ENCODE measurements around the gene GNAQ. TPM values are rescaled to one million over a fixed set of nuclear protein-coding genes. Genes with fewer than 3 reads are reported as not detected.

Gene GNAQ
- total and polyA plus RNA-seq, 4 experiments from 2014 or later: 6.9 to 57.2 (median 34.5) TPM

DNA sequence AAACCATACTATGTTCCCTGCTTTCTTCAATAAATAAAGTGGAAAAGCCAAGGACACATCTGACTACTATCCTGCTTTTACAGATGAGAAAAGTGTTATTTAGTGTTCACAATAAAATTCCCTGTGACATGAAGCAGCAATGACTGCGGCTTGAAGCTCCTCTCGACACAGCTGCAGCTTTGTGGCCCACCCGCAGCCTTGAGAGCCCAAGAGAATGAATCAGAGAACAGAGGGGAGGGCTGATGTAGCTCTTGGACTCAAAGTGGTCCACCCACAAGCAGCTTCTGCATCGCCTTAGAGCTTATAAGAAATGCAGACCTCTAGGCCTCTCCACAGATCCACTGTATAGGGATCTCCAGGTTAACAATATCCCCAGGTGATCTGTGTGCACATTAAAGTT lies 202.2 kb downstream of the GNAQ start:
- no peaks in the 10 kb centered on the region for H3K36me3 ChIP-seq (ENCODE audit: insufficient read depth, low read length)
- H3K27me3 Mint-ChIP-seq: no peaks in the 10 kb centered on the region
- H3K9me3 ChIP-seq (ENCODE audit: control insufficient read depth in 1 of 2, low read length in 2 of 2): no peaks in the 10 kb centered on the region
- no peak overlapping the region for H3K4me3 ChIP-seq (ENCODE audit: low read length in 2 of 2)
- H3K4me1 Mint-ChIP-seq: peaks cover 26 to 51% (median 40%) of the 10 kb centered on the region in 4 donors
- no peak overlapping the region for H3K27ac ChIP-seq (ENCODE audit: low read depth, low read length)
- intact Hi-C loops (cut with micrococcal nuclease): no loop called here
- no peak overlapping the region for H3K4me3 Mint-ChIP-seq
- CTCF ChIA-PET (ENCODE audit: partially characterized antibody): interaction anchor here (0.8 to 1.7 kb wide), 3 partner anchors 9 to 19 kb away, joined by 4 read pairs; no protein-coding TSS in a partner anchor
- H3K27ac Mint-ChIP-seq: no peak overlapping the region
- H3K27me3 ChIP-seq (ENCODE audit: insufficient read depth, low read length): no peaks in the 10 kb centered on the region
- H3K36me3 Mint-ChIP-seq: peaks cover 6 to 7% of the 10 kb centered on the region in 2 donors
- POLR2A ChIA-PET (ENCODE audit: partially characterized antibody): no interaction called here
- H3K4me1 ChIP-seq (ENCODE audit: insufficient read depth, low read length): peaks cover 22% of the 10 kb centered on the region
- no peak for DNase-seq
- H3K9me3 Mint-ChIP-seq: no peaks in the 10 kb centered on the region

DNA sequence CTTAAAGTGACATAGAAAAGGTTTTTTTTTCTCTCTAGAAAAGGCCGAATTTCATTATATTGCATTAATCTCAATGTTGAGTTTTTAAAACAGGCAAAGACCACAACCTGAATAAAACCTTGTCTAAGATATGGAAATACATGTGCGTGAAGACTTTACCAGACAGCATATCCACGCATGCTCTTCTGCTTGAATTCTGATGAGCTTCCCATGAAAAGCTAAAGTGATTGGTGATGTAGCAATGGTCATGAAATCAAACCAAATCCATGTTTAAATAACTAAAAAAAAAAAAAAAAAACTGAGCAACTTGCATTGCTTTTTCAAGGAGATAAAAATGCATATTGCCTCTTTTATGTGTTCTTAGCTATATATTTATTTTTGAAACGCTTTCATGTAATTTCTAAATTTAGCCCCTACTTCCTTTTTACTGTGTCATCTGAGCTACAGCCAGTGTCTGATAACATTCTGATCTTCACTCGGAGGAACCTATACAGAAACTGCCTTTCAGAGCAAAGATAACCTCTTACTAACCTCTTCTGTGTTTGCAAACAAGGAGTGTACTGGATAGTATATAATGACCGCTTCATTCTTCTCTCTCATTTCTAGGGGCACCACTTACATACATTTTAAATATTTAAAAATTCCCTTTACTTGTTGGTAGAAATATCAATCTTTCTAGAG lies 204.4 kb downstream of the GNAQ start:
- H3K4me1 ChIP-seq (ENCODE audit: insufficient read depth, low read length): peaks cover 22% of the 10 kb centered on the region
- Mint-ChIP-seq H3K4me1 (peaks cover 28 to 52% (median 40%) of the 10 kb centered on the region in 4 donors), H3K9me3 (no peaks in the 10 kb centered on the region), H3K36me3 (peaks cover 8 to 11% of the 10 kb centered on the region in 2 donors), H3K4me3 (peak overlapping the region in 4 of 8 donors; percentile 29 to 43 (median 36)), H3K27me3 (no peaks in the 10 kb centered on the region), H3K27ac (no peak overlapping the region)
- no peaks in the 10 kb centered on the region for H3K36me3 ChIP-seq (ENCODE audit: insufficient read depth, low read length)
- H3K27ac ChIP-seq (ENCODE audit: low read depth, low read length): no peak overlapping the region
- H3K4me3 ChIP-seq (ENCODE audit: low read length in 2 of 2): no peak overlapping the region
- H3K9me3 ChIP-seq (ENCODE audit: control insufficient read depth in 1 of 2, low read length in 2 of 2): no peaks in the 10 kb centered on the region
- ChIA-PET CTCF (ENCODE audit: partially characterized antibody) (interaction anchor here (1.2 kb wide), 1 partner anchor 372 kb away, joined by 3 read pairs; no protein-coding TSS in a partner anchor), POLR2A (ENCODE audit: partially characterized antibody) (no interaction called here)
- H3K27me3 ChIP-seq (ENCODE audit: insufficient read depth, low read length): no peaks in the 10 kb centered on the region
- no peak for DNase-seq
- intact Hi-C loops (cut with micrococcal nuclease): no loop called here

DNA sequence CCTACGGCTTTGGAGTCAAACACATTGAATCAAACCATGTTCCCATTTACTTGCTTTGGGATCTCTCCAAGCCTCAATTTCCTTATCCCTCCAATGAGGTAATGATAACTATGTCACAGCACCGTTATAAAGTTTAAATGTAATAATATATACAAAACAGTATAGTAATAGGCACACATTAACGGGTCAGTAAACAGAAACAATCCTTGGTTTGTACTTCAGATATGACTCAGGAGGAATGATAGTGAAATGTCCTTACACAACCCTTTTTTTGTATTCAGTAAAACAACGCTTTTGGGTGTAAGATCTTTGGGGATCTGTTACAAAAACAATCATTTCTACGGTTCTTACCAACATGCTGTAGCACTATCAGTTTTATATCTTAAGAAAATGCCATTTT lies 205.0 kb downstream of the GNAQ start:
- no peaks in the 10 kb centered on the region for H3K36me3 ChIP-seq (ENCODE audit: insufficient read depth, low read length)
- H3K27me3 Mint-ChIP-seq: no peaks in the 10 kb centered on the region
- no peak overlapping the region for H3K4me3 ChIP-seq (ENCODE audit: low read length in 2 of 2)
- intact Hi-C loops (cut with micrococcal nuclease): no loop called here
- no peak for DNase-seq
- H3K27ac Mint-ChIP-seq: no peak overlapping the region
- H3K36me3 Mint-ChIP-seq: peaks cover 8 to 11% of the 10 kb centered on the region in 2 donors
- no peaks in the 10 kb centered on the region for H3K9me3 Mint-ChIP-seq
- H3K4me3 Mint-ChIP-seq: no peak overlapping the region
- H3K27me3 ChIP-seq (ENCODE audit: insufficient read depth, low read length): no peaks in the 10 kb centered on the region
- POLR2A ChIA-PET (ENCODE audit: partially characterized antibody): no interaction called here
- peaks cover 26 to 50% (median 36%) of the 10 kb centered on the region in 4 donors for H3K4me1 Mint-ChIP-seq
- CTCF ChIA-PET (ENCODE audit: partially characterized antibody): interaction anchor here (0.9 to 1.5 kb wide), 3 partner anchors 12 to 371 kb away, joined by 3 to 5 read pairs (median 4); no protein-coding TSS in a partner anchor
- H3K4me1 ChIP-seq (ENCODE audit: insufficient read depth, low read length): peaks cover 22% of the 10 kb centered on the region
- H3K9me3 ChIP-seq (ENCODE audit: control insufficient read depth in 1 of 2, low read length in 2 of 2): no peaks in the 10 kb centered on the region
- no peak overlapping the region for H3K27ac ChIP-seq (ENCODE audit: low read depth, low read length)

DNA sequence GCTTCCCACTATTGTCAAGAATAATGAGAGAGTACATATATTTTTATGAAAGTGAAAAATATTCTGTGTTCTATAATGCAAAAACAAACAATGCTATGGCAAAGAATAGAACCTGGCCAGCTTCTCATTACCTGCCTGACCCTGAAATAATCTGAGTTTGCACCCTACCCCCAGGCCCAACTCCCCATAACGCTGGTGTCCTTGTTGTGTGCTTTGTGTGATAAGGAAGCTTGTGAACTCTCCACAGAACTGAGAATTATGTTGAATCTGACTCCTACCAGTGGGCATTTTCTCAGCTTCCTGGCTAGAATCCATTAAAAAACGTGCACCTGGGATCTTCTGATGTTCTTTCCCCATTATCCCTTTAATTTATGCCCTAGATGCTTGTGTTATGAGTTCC lies 205.5 kb downstream of the GNAQ start:
- Mint-ChIP-seq H3K9me3 (no peaks in the 10 kb centered on the region), H3K27me3 (no peaks in the 10 kb centered on the region), H3K4me3 (no peak overlapping the region), H3K36me3 (peaks cover 8 to 11% of the 10 kb centered on the region in 2 donors), H3K27ac (no peak overlapping the region), H3K4me1 (peaks cover 29 to 52% (median 35%) of the 10 kb centered on the region in 4 donors)
- ChIA-PET CTCF (ENCODE audit: partially characterized antibody) (interaction anchor here (0.9 to 1.5 kb wide), 2 partner anchors 12 to 209 kb away, joined by 4 to 5 read pairs; no protein-coding TSS in a partner anchor), POLR2A (ENCODE audit: partially characterized antibody) (no interaction called here)
- intact Hi-C loops (cut with micrococcal nuclease): no loop called here
- Histone ChIP-seq H3K4me3 (ENCODE audit: low read length in 2 of 2) (no peak overlapping the region), H3K4me1 (ENCODE audit: insufficient read depth, low read length) (peaks cover 26% of the 10 kb centered on the region), H3K27ac (ENCODE audit: low read depth, low read length) (no peak overlapping the region), H3K9me3 (ENCODE audit: control insufficient read depth in 1 of 2, low read length in 2 of 2) (no peaks in the 10 kb centered on the region), H3K27me3 (ENCODE audit: insufficient read depth, low read length) (no peaks in the 10 kb centered on the region), H3K36me3 (ENCODE audit: insufficient read depth, low read length) (no peaks in the 10 kb centered on the region)
- no peak for DNase-seq

DNA sequence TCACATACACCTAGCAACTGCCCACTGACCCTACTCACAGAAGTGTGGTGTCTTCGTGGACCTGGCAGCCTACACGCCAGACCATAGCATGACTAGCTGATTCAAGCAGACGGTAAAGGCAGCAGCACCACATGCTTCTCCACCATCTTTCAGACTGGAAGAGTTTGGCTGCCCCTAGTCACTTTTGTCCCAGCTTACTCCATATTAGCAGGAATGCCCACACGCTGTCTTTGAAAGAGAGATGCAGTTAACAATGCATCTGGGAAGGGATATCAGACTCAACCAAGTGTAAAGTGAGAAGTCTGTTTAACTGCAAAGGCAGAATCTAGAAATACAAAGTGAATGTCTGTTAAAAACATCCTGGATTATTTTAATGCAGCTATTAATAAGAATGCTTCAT lies 206.2 kb downstream of the GNAQ start:
- Histone ChIP-seq H3K36me3 (ENCODE audit: insufficient read depth, low read length) (no peaks in the 10 kb centered on the region), H3K27me3 (ENCODE audit: insufficient read depth, low read length) (no peaks in the 10 kb centered on the region), H3K9me3 (ENCODE audit: control insufficient read depth in 1 of 2, low read length in 2 of 2) (no peaks in the 10 kb centered on the region), H3K4me1 (ENCODE audit: insufficient read depth, low read length) (peaks cover 28% of the 10 kb centered on the region), H3K27ac (ENCODE audit: low read depth, low read length) (no peak overlapping the region), H3K4me3 (ENCODE audit: low read length in 2 of 2) (no peak overlapping the region)
- Mint-ChIP-seq H3K27ac (no peak overlapping the region), H3K4me3 (peak overlapping the region in 1 of 8 donors; percentile 9), H3K27me3 (no peaks in the 10 kb centered on the region), H3K9me3 (no peaks in the 10 kb centered on the region), H3K36me3 (peaks cover 5 to 11% of the 10 kb centered on the region in 2 donors), H3K4me1 (peaks cover 33 to 51% (median 37%) of the 10 kb centered on the region in 4 donors)
- DNase-seq: no peak
- CTCF ChIA-PET (ENCODE audit: partially characterized antibody): interaction anchor here (1.5 kb wide), 1 partner anchor 13 kb away, joined by 5 read pairs; no protein-coding TSS in a partner anchor
- intact Hi-C loops (cut with micrococcal nuclease): no loop called here
- POLR2A ChIA-PET (ENCODE audit: partially characterized antibody): no interaction called here

DNA sequence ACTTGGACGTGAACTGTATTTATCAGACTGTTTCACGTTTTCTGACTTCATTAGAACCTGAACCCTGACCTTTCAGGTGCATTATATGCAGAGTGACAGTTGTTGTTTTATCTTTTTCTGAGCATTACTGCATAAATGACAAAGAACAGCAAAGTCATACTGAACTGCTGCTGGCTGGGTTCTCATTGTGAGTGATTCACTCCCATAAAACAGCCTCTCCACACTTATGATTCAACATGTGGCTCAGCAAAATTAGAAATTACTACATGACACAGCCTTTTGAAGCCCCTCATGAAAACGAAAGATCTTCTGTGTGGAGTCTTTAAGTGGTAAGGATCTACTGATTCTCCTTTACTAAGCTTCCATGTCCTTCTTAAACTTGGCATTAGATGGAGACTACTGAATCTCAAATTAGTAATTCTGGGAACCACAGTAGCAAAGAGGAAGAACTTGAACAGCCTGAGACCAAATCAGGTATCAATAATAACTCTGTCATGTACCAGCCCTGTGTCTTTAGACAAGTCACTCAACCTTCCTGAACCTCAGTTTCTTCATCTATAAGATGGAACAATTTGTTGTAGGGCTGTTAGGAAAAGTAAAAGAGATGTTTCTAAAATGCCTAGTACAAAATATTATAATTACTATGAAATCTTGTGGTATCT lies 211.2 kb downstream of the GNAQ start:
- CTCF ChIA-PET (ENCODE audit: partially characterized antibody): no interaction called here
- intact Hi-C loops (cut with micrococcal nuclease): no loop called here

DNA sequence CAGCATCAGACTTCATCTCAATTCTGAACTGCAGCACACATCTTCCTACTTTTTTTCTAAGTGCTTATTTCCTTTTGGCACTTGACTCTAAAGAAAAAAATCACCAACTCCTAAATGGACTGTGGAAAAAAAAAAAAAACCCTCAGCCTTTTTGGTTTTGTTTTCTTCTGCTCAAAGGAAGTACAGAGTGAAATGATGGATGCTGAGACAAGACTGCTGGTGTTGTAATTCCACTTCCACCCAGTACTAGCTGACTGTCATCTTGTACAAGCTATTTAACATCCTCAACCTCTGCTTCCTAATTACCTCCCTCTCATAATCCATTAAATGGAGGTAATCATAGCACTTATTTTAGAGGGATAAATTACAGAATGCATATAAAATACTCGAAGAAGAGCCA lies 212.0 kb downstream of the GNAQ start:
- no peak for DNase-seq

More for the DNA sequence above, 211.2 kb downstream of the GNAQ start:
- Mint-ChIP-seq H3K4me1 (peaks cover 25 to 35% (median 26%) of the 10 kb centered on the region in 4 donors), H3K27me3 (no peaks in the 10 kb centered on the region), H3K36me3 (peaks cover 12% of the 10 kb centered on the region in 2 donors), H3K27ac (peak overlapping the region in 2 of 7 donors; percentile 29 to 48), H3K9me3 (no peaks in the 10 kb centered on the region), H3K4me3 (no peak overlapping the region)
- Histone ChIP-seq H3K4me1 (ENCODE audit: insufficient read depth, low read length) (peaks cover 17% of the 10 kb centered on the region), H3K27me3 (ENCODE audit: insufficient read depth, low read length) (no peaks in the 10 kb centered on the region), H3K4me3 (ENCODE audit: low read length in 2 of 2) (no peak overlapping the region), H3K27ac (ENCODE audit: low read depth, low read length) (no peak overlapping the region), H3K36me3 (ENCODE audit: insufficient read depth, low read length) (no peaks in the 10 kb centered on the region), H3K9me3 (ENCODE audit: control insufficient read depth in 1 of 2, low read length in 2 of 2) (no peaks in the 10 kb centered on the region)
- POLR2A ChIA-PET (ENCODE audit: partially characterized antibody): no interaction called here
- no peak for DNase-seq

More for the DNA sequence above, 212.0 kb downstream of the GNAQ start:
- peaks cover 17% of the 10 kb centered on the region for H3K4me1 ChIP-seq (ENCODE audit: insufficient read depth, low read length)
- no peak overlapping the region for H3K4me3 ChIP-seq (ENCODE audit: low read length in 2 of 2)
- peaks cover 7% of the 10 kb centered on the region for H3K36me3 ChIP-seq (ENCODE audit: insufficient read depth, low read length)
- Mint-ChIP-seq H3K9me3 (no peaks in the 10 kb centered on the region), H3K27me3 (no peaks in the 10 kb centered on the region), H3K36me3 (peaks cover 15 to 18% of the 10 kb centered on the region in 2 donors), H3K4me3 (no peak overlapping the region), H3K27ac (no peak overlapping the region), H3K4me1 (peaks cover 22 to 35% (median 25%) of the 10 kb centered on the region in 4 donors)
- H3K27me3 ChIP-seq (ENCODE audit: insufficient read depth, low read length): no peaks in the 10 kb centered on the region
- intact Hi-C loops (cut with micrococcal nuclease): no loop called here
- H3K27ac ChIP-seq (ENCODE audit: low read depth, low read length): no peak overlapping the region
- CTCF ChIA-PET (ENCODE audit: partially characterized antibody): interaction anchor here (0.7 to 1.9 kb wide), 3 partner anchors 22 to 243 kb away, joined by 3 to 8 read pairs (median 4); no protein-coding TSS in a partner anchor
- H3K9me3 ChIP-seq (ENCODE audit: control insufficient read depth in 1 of 2, low read length in 2 of 2): no peaks in the 10 kb centered on the region
- POLR2A ChIA-PET (ENCODE audit: partially characterized antibody): interaction anchor here (1.0 kb wide), 1 partner anchor 198 kb away, joined by 3 read pairs; no protein-coding TSS in a partner anchor
